HG03108 (cell line): ENCODE measurements around the gene STUM.
"Not testable (repeated sequence)": the region's sequence is repeated elsewhere in the genome, so short reads cannot be mapped to it uniquely, and the experiment has no call there.

Source experiments
- ATAC-seq: cut with Tn5 transposase; IDR thresholded peaks from one replicate; pipeline ENCODE4 v1.9.1; 2021; ENCODE audit warnings: moderate library complexity; ENCODE audit not compliant: unreplicated experiment

STUM gene

GRCh38 chr1:226579781-226580323, 31.3 kb downstream of the STUM start:
- ATAC-seq = no peak

GRCh38 chr1:226580625-226581270, 32.2 kb downstream of the STUM start:
- ATAC-seq = no peak

GRCh38 chr1:226581650-226582330, 33.2 kb downstream of the STUM start:
- ATAC-seq = no peak

- ATAC-seq = no peak
Observed at GRCh38 chr1:226582966-226583365, 34.4 kb downstream of the STUM start.

GRCh38 chr1:226584164-226584563, 35.6 kb downstream of the STUM start:
- ATAC-seq = no peak

- ATAC-seq = no peak
Observed at GRCh38 chr1:226586116-226586515, 37.6 kb downstream of the STUM start.

- ATAC-seq = no peak
Observed at GRCh38 chr1:226586650-226587422, 38.3 kb downstream of the STUM start.

- no peak for ATAC-seq
Observed at GRCh38 chr1:226588484-226588883, 39.9 kb downstream of the STUM start.

- ATAC-seq = no peak
Observed at GRCh38 chr1:226589008-226589733, 40.6 kb downstream of the STUM start.

- ATAC-seq = no peak
Observed at GRCh38 chr1:226590614-226591013, 42.0 kb downstream of the STUM start.

GRCh38 chr1:226593541-226593940, 45.0 kb downstream of the STUM start:
- ATAC-seq = no peak

- ATAC-seq = no peak
Observed at GRCh38 chr1:226596531-226597165, 48.1 kb downstream of the STUM start.

GRCh38 chr1:226597616-226598454, 49.3 kb downstream of the STUM start:
- ATAC-seq = no peak

GRCh38 chr1:226598455-226598849, 49.9 kb downstream of the STUM start:
- ATAC-seq = no peak

- ATAC-seq = not testable (repeated sequence)
Observed at GRCh38 chr1:226598955-226599354, 50.4 kb downstream of the STUM start.

- ATAC-seq = no peak
Observed at GRCh38 chr1:226599636-226600238, 51.2 kb downstream of the STUM start.

GRCh38 chr1:226600254-226600653, 51.7 kb downstream of the STUM start:
- ATAC-seq = no peak

GRCh38 chr1:226601456-226601855, 52.9 kb downstream of the STUM start:
- ATAC-seq = no peak
